Dermis blood vessel endothelial cell (primary cell): ENCODE data around the gene ZNF555. TPM values are rescaled to one million over a fixed set of nuclear protein-coding genes. Genes with fewer than 3 reads are reported as not detected.

Experiments
- DNase-seq: peaks from one replicate; pipeline ENCODE4 v3.0.0; 2010
- total RNA-seq: library from RNA; depleted of rRNA; stranded (reverse); fragments of >200 nt; gene quantifications from 2 replicates; pipeline ENCODE4 v1.2.3, GENCODE V29; 2014

Gene ZNF555
- total RNA-seq, 1 donor from 2014 or later: 9.7 TPM

DNA sequence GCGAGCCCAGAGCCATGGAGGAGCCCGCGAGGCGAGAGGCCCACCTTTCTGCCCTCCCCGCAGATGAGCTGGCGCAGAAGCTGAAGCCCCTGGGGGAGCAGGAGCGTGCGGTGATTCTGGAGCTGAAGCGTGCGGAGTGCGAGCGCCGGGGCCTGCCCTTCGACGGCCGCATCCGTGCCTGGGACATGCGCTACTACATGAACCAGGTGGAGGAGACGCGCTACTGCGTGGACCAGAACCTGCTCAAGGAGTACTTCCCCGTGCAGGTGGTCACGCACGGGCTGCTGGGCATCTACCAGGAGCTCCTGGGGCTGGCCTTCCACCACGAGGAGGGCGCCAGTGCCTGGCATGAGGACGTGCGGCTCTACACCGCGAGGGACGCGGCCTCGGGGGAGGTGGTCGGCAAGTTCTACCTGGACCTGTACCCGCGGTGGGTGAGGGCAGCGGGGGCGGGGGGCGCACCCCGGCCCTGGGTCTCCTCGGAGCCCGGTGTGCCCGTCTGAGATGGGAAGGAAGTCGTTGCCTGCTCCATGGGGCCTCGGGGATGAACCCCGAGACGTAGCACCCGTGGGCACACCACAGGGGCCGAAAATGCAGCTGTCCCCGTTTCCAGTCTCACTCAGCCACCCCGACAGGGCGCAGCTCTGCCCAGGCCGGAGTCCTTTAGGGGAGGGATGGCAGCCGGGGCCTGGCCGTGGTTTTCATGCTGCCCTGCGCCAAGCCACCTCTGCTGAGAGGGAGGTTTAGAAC is 33.7 kb upstream of the ZNF555 start:
- no peak for DNase-seq

DNA sequence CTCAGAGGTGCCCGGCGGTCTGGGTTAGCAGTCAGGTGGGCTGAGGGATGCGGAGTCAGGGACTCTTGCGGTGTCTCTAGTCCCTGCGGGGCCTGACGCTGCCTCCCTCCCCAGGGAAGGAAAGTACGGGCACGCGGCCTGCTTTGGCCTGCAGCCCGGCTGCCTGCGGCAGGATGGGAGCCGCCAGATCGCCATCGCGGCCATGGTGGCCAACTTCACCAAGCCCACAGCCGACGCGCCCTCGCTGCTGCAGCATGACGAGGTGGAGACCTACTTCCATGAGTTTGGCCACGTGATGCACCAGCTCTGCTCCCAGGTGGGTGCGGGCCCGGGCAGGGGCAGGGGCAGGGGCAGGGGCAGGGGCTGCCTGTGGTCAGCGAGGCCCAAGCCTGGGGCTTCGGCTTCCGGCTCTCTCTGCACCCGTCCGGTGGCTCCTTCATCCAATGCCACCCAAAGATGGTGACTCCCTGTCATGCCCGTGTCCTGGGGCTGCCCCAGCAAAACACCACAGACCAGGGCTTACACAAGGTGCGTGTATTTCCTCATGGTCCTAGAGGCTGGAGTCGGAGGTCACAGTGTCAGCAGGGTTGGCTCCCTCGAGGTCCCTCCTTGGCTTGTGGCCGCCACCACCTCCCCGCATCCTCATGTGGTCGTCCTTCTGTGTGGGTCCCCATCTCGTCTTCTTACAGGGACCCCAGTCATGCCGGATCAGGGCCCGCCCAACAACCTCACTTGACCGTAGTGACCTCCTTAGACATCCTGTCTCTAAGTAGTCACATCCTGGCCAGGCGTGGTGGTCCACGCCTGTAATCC is 32.9 kb upstream of the ZNF555 start:
- DNase-seq: no peak

DNA sequence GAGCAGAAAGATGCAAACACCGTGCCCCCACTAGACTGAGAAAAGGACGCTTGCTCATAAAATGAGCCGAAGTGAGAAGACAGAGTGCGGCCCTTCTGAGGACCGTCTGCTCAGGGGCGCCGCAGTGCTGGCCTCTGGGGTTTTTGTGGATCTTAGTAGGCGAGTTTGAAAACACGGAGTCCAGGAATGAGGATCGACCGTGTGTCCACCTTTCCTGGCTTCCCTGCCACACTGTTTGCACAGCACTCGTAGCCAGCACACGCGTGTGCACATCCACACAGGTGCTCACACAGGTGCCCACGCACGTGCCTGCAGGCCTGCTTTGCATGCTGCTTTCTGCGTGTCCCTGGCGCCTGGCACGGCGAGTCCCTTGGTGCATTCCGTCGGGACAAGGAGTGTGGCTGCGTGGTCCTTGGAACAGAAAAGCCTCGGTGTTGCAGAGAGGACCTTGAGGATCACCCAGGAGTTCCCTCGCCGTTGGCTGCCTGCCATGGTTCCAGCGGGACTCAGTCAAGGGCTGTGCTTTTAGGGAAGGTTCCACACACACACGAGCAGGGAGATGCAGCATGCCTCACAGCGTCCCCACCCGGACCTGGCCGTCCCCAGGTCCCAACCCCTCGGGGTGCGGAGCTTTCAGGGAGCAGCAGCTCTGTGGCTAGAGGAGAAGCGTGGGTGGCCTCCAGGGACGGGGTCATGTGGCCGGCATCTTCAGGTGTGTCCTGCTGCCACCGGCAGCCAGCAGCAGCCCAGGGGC is 31.7 kb upstream of the ZNF555 start:
- no peak for DNase-seq

DNA sequence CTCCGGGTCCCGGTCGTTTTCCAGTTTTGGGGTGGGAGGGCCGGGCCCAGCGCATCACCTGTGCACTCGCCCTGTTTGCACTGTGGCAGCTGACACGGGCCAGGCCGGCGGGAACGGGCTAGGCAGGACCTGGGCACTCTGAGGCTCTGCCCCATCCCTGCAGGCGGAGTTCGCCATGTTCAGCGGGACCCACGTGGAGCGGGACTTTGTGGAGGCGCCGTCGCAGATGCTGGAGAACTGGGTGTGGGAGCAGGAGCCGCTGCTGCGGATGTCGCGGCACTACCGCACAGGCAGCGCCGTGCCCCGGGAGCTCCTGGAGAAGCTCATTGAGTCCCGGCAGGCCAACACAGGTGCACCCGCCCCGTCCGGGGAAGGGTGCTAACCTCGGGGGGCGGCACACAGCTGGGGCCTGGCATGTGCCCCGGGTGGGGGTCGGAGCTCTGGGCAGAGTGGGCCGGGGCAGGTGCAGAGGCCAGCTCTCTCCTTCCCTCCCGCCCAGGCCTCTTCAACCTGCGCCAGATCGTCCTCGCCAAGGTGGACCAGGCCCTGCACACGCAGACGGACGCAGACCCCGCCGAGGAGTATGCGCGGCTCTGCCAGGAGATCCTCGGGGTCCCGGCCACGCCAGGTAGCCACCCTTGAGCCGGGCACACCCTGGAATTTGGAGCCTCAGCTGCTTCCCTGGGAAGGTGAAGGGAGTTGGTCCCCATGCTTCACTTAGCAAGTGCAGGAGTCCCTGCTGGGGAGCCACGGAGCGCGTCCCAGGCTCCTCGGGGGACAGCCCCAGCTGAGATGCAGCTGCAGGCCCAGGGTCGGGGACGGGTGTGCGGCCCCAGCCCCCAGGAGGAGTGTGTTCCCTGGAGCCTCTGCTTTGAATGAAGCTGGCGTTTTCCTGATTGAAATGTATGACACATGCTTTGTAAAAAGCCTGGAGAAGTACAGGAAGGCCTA is 30.9 kb upstream of the ZNF555 start:
- no peak for DNase-seq

DNA sequence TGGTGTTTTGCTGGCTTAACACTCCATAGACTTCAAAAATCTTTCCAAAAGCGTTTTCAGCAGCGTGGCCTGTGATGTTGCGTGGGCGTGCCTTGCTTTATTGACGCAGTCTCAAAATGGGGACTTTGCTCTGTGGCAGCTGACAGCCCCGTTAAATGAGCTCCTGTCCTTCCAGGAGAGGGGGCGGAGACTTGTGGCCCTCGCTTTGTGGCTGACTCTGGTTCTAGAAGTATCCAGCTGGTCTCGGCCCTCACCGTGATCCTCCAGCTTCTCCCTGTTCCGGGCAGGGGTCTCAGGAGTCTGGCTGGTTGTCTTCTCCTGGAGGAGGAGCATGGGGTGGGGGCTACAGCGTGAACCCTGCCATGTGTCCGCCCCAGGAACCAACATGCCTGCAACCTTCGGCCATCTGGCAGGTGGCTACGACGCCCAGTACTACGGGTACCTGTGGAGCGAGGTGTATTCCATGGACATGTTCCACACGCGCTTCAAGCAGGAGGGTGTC is 30.0 kb upstream of the ZNF555 start:
- DNase-seq: no peak

DNA sequence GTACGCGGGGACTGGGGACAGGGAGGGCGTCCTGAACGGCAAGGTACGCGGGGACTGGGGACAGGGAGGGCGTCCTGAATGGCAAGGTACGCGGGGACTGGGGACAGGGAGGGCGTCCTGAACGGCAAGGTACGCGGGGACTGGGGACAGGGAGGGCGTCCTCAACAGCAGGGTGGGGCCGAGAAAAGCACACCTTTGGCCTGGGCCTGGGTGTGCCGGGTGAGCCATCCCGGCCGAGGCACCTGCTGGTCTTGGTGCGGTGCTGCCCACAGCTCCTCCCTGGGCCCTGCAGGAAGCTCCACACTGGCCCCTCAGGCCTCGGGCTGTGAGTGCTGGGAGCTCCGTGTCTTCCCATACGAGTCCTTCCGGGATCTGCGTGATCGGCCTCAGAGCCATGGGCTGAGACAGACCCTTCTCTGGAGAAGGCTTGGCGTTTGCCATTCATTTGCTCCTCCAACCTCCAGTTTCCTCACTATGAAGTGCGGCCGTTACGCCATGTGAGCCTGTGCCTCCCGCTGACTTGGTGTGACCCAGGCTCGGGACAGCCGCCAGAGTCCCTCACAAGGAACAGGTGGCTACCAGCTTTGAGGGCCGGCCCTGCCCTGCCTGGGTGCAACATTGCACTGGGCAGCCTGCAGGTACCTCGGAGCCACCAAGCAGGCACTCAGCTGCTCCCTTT is 29.4 kb upstream of the ZNF555 start:
- no peak for DNase-seq

DNA sequence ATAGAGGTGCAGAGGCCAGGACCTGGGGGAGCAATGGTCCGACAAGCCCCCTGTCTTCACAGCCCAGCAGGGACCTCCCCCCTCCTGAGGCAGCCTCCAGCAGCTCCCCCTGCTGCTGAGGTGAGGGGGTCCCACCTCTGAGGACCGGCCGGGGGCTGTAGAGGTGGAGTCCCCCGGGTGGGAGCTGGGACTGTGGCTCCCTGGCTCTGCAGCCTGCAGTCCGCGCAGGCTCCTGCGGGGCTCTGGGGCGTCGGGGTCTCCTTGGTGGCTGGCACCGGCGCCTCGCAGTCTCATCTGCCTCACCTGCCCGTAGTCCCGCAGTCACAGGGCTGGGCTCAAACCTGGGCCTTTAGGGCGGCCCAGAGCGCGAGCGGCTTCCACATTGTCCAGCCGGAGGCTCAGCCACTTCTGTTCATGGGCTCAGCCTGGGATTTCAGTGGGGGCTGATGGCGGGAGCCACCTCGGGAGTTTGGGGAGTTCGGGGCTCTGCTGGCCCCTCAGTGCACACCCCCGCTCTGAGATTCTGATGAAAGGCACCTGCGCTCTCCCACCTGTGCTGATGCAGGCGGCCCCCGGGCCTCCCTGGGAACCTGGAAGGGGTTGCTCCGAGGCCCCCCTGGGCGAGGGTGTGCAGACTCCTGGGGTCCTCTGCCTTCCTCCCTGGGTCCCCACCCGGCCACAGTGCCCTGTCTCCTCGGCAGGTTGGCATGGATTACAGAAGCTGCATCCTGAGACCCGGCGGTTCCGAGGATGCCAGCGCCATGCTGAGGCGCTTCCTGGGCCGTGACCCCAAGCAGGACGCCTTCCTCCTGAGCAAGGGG is 28.7 kb upstream of the ZNF555 start:
- DNase-seq: no peak

DNA sequence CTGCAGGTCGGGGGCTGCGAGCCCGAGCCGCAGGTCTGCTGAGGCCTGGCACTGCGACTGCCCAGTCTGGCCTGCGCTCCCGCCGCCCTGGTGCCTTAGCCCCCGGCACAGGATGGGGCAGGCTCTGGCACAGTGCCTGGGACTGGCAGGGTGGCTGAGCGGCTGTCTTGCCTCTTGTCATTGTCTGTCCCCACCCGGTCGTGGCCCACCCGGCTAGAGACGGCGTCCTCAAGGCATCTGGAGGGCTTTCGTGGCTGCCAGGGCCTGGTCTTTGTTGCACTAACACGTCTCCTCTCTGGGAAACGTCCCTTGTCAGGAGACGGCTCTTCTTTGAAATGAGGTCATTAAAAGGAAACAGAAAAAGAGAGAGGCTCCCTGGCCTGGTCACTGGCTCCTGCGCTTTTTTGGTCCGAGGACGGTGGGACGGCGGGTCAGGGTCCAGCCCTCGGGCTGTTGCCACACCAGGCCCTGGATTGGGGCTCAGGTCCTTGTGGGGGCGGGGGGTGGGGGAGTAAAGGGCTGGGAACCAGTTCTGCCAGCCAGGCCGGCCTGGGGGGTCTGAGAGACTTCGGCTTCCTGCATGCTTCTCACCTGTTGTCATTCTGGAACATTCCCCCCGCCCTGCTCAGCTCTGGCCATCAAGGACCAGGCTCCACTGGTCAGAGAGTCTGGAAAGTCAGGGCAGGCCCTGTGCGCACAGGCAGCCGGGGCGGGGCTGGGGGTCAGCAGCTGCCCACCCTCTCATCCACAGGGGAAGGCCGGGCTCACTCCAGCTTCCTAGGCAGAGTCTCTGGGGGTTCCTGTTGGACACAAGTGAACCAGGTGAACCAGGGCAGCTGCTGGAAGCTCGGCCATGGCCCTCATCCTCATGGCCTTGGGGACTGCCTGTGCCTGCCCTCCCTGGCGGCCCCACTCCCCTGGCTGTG is 27.8 kb upstream of the ZNF555 start:
- no peak for DNase-seq

DNA sequence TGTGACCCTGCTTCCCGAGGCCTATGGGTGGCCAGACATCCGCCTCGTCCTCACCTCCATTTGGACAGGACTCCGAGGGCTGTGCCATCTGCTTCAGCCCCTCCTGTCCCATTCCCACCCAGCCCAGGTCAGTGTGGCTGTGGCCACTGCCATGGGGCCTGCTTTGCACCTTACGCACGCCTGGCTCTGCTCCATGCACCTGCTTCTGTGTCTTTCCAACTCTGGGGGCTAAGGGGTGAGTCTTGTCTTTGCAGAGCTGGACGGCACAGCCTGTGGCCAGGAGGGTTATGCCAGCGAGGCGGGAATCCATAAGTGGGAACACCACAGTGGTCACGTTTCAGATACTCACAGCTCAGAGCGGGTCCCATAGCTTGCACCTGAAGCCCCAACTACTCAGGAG is 26.8 kb upstream of the ZNF555 start:
- DNase-seq: no peak

DNA sequence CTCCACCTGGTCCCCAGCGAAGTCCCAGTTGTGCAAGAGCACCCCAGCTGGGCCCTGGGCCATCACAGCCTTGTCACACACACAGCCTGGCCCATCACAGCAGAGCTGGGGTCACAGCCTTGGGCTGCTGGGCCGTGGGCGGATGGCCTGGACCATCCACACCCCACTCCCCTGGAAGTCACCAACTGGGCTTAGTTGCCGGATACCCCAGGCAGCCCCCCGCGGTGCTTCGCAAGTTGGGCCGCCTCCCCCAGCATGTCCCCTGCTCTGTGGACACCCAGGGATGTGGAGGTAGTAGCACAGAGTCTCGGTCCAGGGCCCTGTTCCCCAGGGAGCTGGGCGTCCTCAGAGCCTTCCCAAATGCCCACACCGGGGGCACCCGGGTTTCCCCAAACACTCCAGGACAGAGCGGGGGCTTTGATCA is 26.1 kb upstream of the ZNF555 start:
- no peak for DNase-seq

DNA sequence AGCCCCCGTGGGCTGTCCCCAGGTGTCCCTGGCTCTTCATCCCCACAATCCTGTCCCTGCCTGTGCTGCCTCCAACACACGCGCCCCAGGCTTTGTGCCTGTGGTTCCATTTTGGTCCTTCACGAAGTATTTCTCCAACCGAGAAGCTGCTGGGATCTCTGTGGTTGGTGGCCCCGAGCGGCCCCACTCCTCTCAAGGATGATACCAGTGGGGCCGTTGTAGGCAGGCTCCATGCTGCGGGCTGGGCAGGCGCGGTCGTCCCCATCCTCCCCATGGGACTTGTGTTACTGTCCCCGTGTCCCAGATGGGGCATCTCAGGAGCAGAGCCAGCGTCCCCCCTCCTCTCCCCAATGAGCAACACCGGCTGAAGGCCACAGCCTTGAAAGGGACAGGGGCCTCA is 25.4 kb upstream of the ZNF555 start:
- no peak for DNase-seq

DNA sequence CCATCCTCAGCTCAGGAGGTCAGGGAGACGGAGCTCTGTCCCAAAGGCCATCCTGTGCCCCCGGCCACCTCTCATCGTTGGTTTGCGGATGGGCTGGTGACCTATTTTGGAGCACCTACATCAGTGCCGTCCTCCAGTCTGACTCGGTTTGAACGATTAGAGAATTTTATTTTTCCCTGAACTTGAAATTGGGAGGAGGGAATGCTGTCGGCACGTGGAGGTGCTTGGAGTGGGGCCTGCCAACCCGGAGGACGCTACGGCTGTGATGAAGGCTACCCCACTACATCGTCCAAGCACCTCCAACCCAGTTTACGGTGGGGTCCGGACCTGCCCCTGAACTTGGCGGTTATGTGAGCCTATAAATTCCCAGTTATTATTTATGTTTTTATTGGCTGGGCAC is 24.6 kb upstream of the ZNF555 start:
- no peak for DNase-seq

DNA sequence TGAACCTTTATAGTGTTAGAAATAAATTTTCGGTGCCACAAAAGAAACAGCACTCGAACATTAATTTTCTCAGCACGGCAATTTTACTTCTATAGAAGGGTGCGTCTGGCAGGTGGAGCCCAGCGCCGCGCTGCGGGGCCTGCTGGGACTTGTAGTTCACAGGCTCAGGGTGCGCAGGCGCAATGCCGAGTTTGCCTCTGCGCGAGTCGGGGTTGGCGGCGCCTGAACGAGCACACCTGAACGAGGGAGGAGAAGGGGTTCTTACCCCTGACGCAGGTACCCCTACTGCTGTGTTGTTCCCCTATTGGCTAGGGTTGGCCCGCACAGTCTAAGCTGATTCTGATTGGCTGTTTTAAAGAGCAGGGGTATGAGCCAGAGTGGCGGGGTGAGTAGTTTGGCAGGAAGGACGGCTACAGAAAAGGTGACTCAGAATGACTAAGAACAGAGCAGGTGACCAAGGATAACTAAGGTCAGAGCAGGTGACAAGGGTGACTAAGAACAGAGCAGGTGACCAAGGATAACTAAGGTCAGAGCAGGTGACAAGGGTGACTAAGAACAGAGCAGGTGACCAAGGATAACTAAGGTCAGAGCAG is 23.9 kb upstream of the ZNF555 start:
- peak; percentile 14 for DNase-seq

DNA sequence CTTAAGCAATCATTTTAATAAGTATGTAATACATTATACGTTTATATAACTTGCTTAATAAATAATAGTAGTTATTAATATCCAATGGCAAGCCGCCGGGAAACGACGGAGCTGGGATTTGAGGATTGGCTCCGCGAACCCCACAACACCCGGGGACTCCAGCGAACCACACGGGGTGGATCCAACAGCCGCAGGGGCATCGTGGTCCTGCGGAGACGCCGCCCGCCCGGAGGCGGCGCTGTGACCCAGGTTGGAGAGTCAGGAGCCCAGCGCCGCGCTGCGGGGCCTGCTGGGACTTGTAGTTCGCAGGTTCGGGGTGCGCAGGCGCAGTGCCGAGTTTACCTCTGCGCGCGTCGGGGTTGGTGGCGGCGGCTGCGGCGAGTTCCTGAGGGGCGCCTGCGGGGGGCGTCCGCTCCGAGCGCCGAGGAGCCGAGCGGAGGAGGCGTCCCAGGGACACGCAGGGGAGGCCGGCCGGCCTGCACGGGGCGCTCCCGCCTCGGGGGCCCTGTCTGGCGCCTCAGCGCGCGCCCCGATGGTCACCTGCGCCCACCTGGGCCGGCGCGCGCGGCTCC is 21.6 kb upstream of the ZNF555 start, which contains the start of gene ZNF554:
TSS of gene ZNF554 (plus strand) at position 329 of the 572 bp plus-strand sequence. CDS start at position 533, 204 bp downstream.
- DNase-seq: peak; percentile 97

DNA sequence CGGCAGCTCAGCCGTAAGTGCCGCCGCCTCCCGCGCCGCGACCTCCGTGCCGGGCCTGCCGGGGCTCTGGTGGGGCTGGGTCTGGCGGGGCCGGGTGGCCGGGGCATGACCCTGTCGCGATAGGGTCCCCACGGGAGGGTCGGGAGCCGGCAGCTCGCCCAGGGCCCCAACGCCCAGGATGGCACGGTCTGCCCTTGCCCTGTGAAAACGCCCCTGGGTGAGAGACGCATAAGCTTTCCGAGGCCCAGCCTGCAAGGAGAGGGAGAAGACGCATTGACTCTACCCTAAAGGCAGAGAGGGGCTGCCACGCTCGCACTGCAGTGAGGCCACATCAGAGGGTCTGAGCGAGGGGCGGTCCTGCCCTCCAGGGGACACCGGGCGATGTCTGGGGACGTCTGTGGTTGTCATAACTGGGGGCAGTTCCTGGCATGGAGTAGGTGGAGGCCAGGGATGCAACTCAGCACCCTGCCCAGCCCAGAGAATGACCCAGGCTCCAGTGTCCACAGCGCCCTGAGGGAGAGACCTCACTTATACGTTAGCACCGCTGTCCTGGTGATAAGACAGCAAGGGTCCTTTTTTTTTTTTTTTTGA is 21.1 kb upstream of the ZNF555 start:
- DNase-seq: peak; percentile 10

DNA sequence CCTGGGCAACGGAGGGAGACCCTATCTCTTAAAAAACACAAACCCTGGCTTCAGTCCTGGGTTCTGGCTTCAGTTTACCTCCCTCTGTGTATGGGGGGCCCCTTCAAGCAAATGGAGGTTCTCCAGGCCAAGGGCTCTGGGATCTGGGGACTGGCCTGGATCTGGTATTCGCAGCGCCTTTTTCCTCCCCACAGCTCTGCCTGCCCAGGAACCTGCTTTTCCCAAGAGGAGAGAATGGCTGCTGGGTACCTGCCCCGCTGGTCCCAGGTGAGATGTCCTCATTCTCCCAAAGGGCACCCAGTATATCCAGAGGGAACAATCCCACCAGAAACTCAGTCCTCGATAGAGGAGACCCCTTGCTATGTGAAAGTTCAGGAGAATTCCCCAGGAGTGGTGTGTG is 18.4 kb upstream of the ZNF555 start:
- DNase-seq: no peak

DNA sequence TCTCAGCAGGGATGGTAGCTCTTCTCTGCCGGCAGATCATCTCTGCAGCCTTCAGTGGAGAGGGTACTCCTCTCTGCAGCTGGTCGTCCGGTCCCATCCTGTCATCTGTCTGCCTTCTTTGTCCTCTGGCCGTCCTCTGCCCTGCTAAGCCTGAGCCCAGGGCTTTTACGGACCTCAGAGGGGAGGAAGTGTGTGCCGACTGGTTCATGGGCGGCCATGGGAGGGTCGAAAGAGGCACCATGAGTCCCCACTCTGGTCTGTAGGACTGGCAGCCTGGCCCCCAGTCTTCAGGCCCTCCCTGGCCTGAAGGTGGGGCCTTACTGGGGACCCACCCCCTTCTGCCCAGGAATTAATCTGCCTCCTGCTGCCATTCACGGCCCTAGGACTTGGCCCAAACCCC is 17.6 kb upstream of the ZNF555 start:
- no peak for DNase-seq

DNA sequence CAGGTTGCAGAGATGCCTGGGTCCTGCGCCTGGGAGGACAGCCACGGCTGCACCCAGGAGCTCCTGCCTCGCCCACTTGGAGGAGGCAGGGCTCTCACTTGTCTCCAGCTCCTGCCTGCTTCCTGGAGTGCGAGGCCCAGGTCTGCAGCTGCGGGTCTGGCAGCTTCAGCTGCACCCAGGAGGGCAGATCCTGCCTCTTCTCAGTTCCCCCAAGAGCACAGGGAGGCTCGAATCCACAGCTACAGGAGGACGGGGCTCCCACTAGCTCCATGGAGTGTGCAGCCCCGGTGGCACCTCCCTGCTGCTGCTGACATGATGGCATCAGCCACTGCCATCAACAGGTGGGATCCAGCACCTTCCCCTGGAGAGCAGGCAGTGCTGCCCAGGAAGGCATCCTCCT is 17.1 kb upstream of the ZNF555 start:
- DNase-seq: no peak
